ENCODE measurements around the gene MTMR10.

- TF ChIP-seq CTCF (IDR thresholded peaks at IDR 0.05) (no peak), POLR2AphosphoS5 (IDR thresholded peaks at IDR 0.05; ENCODE audit: insufficient read depth in 1 of 2, low read depth in 1 of 2) (no peak), POLR2A (IDR thresholded peaks at IDR 0.05) (no peak)
Observed at GRCh38 chr15:30963681-30964080, 27.7 kb downstream of the MTMR10 start.

All from vagina (tissue), 2 donors.